ENCODE measurements around the gene SLC38A9. TPM values are rescaled to one million over a fixed set of nuclear protein-coding genes. Genes with fewer than 3 reads are reported as not detected.

Gene SLC38A9
- total RNA-seq, 1 experiment from 2014 or later, result 27.0 TPM

- no peak for TF ChIP-seq PRDM15 (CRISPR knock-in tag; IDR thresholded peaks at IDR 0.05)
- TF ChIP-seq CBFB (CRISPR knock-in tag; IDR thresholded peaks at IDR 0.05; ENCODE audit: low read depth), result no peak
- TF ChIP-seq HMGA2 (CRISPR knock-in tag; IDR thresholded peaks at IDR 0.05), result no peak
- no peak for TF ChIP-seq OVOL2 (CRISPR knock-in tag; IDR thresholded peaks at IDR 0.05; ENCODE audit: borderline replicate concordance)
- TF ChIP-seq ESRRA (CRISPR knock-in tag; IDR thresholded peaks at IDR 0.05; ENCODE audit: borderline replicate concordance), result no peak
These were observed 119.0 kb downstream of the SLC38A9 start (continued) for GRCh38 chr5:55593115-55593472.

- DNase-seq (ENCODE audit: low spot score), result no peak
- peaks cover 14% of the 10 kb centered on the region for H3K4me1 Mint-ChIP-seq
- H3K4me3 Mint-ChIP-seq, result no peak overlapping the region
- CTCF ChIA-PET, result no interaction called here
- no peak overlapping the region for H3K27ac Mint-ChIP-seq
- no peaks in the 10 kb centered on the region for H3K36me3 Mint-ChIP-seq
- no peaks in the 10 kb centered on the region; the same call in 1 of the 2 replicates for H3K27me3 Mint-ChIP-seq (ENCODE audit: low read depth)
- peaks cover 4% of the 10 kb centered on the region; the same call in 1 of the 2 replicates for H3K9me3 Mint-ChIP-seq
- POLR2A ChIA-PET, result no interaction called here
- no peak for ATAC-seq
- TF ChIP-seq ESRRA (CRISPR knock-in tag; IDR thresholded peaks at IDR 0.05; ENCODE audit: borderline replicate concordance) (no peak), TP53 (CRISPR knock-in tag; IDR thresholded peaks at IDR 0.05) (no peak), NR3C1 (CRISPR knock-in tag; conservative IDR thresholded peaks at IDR 0.05; ENCODE audit: low read depth) (no peak), STAT6 (CRISPR knock-in tag; conservative IDR thresholded peaks at IDR 0.05; ENCODE audit: low read depth) (no peak), FOXP4 (CRISPR knock-in tag; IDR thresholded peaks at IDR 0.05) (no peak), RORB (CRISPR knock-in tag; IDR thresholded peaks at IDR 0.05) (no peak), ZNF121 (CRISPR knock-in tag; IDR thresholded peaks at IDR 0.05) (no peak), KAT7 (CRISPR knock-in tag; IDR thresholded peaks at IDR 0.05; ENCODE audit: borderline replicate concordance) (no peak), FOXK1 (CRISPR knock-in tag; IDR thresholded peaks at IDR 0.05) (no peak), ZNF138 (CRISPR knock-in tag; conservative IDR thresholded peaks at IDR 0.05) (no peak), ZNF317 (CRISPR knock-in tag; IDR thresholded peaks at IDR 0.05; ENCODE audit: borderline replicate concordance, low read depth) (no peak), FOXP1 (CRISPR knock-in tag; IDR thresholded peaks at IDR 0.05; ENCODE audit: borderline replicate concordance) (no peak), ZNF219 (CRISPR knock-in tag; IDR thresholded peaks at IDR 0.05; ENCODE audit: borderline replicate concordance) (no peak)
These were observed 119.6 kb downstream of the SLC38A9 start for GRCh38 chr5:55592388-55593114.

Data from WTC11 (cell line).